CD8-positive, alpha-beta memory T cell (primary cell): ENCODE results near the gene ALDH1L1. TPM values are rescaled to one million over a fixed set of nuclear protein-coding genes. Genes with fewer than 3 reads are reported as not detected.

ENCODE experiments used
- CTCF ChIA-PET: fragments of 350-600 bp; sonication (Branson Sonifier 250); formaldehyde crosslinking; loops from one replicate; lab custom pipeline; 2021; ENCODE audit warnings: antibody characterized with exemption; lab: Charles Lee
- POLR2A ChIA-PET: fragments of 350-600 bp; sonication (Branson Sonifier 250); formaldehyde crosslinking; loops from one replicate; lab custom pipeline; 2021; ENCODE audit warnings: antibody characterized with exemption; lab: Charles Lee
- DNase-seq, 5 donors: peaks; one replicate each; pipeline versions ENCODE4 v3.0.0 to v3.0.0-alpha.2; 2020 to 2022; ENCODE audit warnings: mixed read lengths in 1 of 5
- H3K27ac ChIP-seq: one replicate; pipeline ENCODE4 v1.7.0; 2013; ENCODE audit warnings: low read depth, mild to moderate bottlenecking, low read length, moderate library complexity
- H3K27me3 ChIP-seq: 2 replicates; pipeline ENCODE4 v1.7.0; 2013; ENCODE audit warnings: low read length, mild to moderate bottlenecking; ENCODE audit not compliant: insufficient read depth, poor library complexity, severe bottlenecking
- H3K36me3 ChIP-seq: 2 replicates; pipeline ENCODE4 v1.7.0; 2013; ENCODE audit warnings: mild to moderate bottlenecking, low read length, moderate library complexity; ENCODE audit not compliant: insufficient read depth
- H3K4me1 ChIP-seq: 2 replicates; pipeline ENCODE4 v1.7.0; 2013; ENCODE audit warnings: mild to moderate bottlenecking, low read length, moderate library complexity; ENCODE audit not compliant: insufficient read depth
- H3K4me3 ChIP-seq: 2 replicates; pipeline ENCODE4 v1.7.0; 2013; ENCODE audit warnings: mild to moderate bottlenecking, low read length
- H3K9me3 ChIP-seq: 2 replicates; pipeline ENCODE4 v1.7.0; 2013; ENCODE audit warnings: mild to moderate bottlenecking, low read length
- H3K27ac Mint-ChIP-seq, 8 donors: one replicate each; pipeline ENCODE4 v1.8.0; 2020 to 2021; ENCODE audit warnings: mixed read lengths in 8 of 8, mild to moderate bottlenecking in 6 of 8, inconsistent platforms in 3 of 8, moderate library complexity in 3 of 8
- H3K27me3 Mint-ChIP-seq, 2 donors: one replicate each; pipeline ENCODE4 v1.8.0; 2020 to 2021; ENCODE audit warnings: mixed read lengths in 2 of 2, mild to moderate bottlenecking in 1 of 2, moderate library complexity in 1 of 2
- H3K36me3 Mint-ChIP-seq, 3 donors: one replicate each; pipeline ENCODE4 v1.8.0; 2020 to 2021; ENCODE audit warnings: mixed read lengths in 3 of 3, inconsistent platforms in 1 of 3, mild to moderate bottlenecking in 1 of 3
- H3K4me1 Mint-ChIP-seq, 3 donors: one replicate each; pipeline ENCODE4 v1.8.0; 2020 to 2021; ENCODE audit warnings: mixed read lengths in 3 of 3, inconsistent platforms in 1 of 3, mild to moderate bottlenecking in 1 of 3
- H3K4me3 Mint-ChIP-seq, 7 donors: one replicate each; pipeline ENCODE4 v1.8.0; 2020 to 2021; ENCODE audit warnings: mixed read lengths in 7 of 7, mild to moderate bottlenecking in 6 of 7, moderate library complexity in 4 of 7, inconsistent platforms in 2 of 7
- H3K9me3 Mint-ChIP-seq, 5 donors: one replicate each; pipeline ENCODE4 v1.8.0; 2020 to 2022; ENCODE audit warnings: mixed read lengths in 5 of 5, mild to moderate bottlenecking in 3 of 5, moderate library complexity in 2 of 5, inconsistent platforms in 1 of 5
- polyA plus RNA-seq: library from polyadenylated mRNA; unstranded; fragments of 300-500 nt; fragmentation: Illumina TruSeq; gene quantifications from one replicate; pipeline ENCODE4 v1.2.3, GENCODE V29; 2021
- total RNA-seq, 2 experiments: library from RNA; stranded (reverse); gene quantifications; one replicate each; pipeline ENCODE4 v1.2.3, GENCODE V29; 2021

ALDH1L1 gene
- total and polyA plus RNA-seq, 3 experiments from 2014 or later, result not detected

DNA sequence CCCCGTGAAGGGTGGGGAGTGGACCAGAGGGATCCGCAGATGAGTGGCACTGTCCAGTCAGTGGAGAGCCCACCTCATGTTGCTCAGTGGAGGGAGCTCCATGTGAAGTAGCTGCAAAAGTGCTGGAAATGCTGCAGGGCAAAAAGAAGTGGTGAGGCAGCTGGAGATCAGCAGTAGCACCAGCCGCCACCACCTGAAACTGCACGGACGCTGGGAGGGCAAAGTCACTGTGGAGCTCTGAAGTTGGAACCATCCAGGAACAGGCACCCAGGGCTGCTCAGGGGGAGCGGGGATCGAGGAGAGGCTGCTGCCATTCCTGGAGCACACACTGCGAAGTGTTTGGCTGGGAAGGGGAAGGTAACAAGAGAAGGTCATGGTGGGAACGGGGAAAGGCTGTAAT lies 6.4 kb upstream of the ALDH1L1 start:
- Histone ChIP-seq H3K4me3 (no peak overlapping the region), H3K4me1 (no peaks in the 10 kb centered on the region), H3K27me3 (no peaks in the 10 kb centered on the region), H3K36me3 (no peaks in the 10 kb centered on the region), H3K27ac (no peak overlapping the region), H3K9me3 (no peaks in the 10 kb centered on the region)
- DNase-seq, result no peak
- CTCF ChIA-PET, result no interaction called here
- no peaks in the 10 kb centered on the region for H3K4me1 Mint-ChIP-seq
- no peak overlapping the region for H3K27ac Mint-ChIP-seq
- no peak overlapping the region for H3K4me3 Mint-ChIP-seq
- peaks cover 5 to 25% of the 10 kb centered on the region in 2 donors for H3K27me3 Mint-ChIP-seq
- no peaks in the 10 kb centered on the region for H3K36me3 Mint-ChIP-seq
- H3K9me3 Mint-ChIP-seq, result no peaks in the 10 kb centered on the region
- POLR2A ChIA-PET, result no interaction called here

DNA sequence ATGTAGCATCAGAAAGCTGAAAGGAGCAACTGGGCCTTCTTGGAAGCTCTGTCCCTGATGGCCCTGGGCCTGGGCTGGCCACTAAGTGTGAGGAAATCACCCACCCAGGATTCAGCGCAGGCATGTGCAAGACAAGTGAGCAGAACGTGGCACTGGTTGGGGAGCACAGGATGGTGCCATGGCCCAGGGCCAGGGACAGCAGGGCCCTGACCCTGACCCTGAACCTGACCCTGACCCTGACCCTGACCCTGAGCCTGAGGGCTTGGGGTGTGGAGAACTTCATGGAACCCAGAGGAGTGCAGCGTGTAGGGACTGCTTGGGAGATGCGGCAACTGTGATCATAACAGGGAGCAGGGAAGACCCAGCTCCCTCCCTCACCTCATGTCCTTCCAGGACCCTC lies 5.9 kb upstream of the ALDH1L1 start:
- H3K9me3 Mint-ChIP-seq, result peaks cover 0 to 1% (median 0%) of the 10 kb centered on the region in 5 donors
- H3K36me3 Mint-ChIP-seq, result no peaks in the 10 kb centered on the region
- Histone ChIP-seq H3K4me1 (no peaks in the 10 kb centered on the region), H3K4me3 (no peak overlapping the region), H3K36me3 (no peaks in the 10 kb centered on the region), H3K9me3 (no peaks in the 10 kb centered on the region), H3K27me3 (no peaks in the 10 kb centered on the region), H3K27ac (no peak overlapping the region)
- H3K27ac Mint-ChIP-seq, result no peak overlapping the region
- ChIA-PET POLR2A (no interaction called here), CTCF (no interaction called here)
- peaks cover 8 to 30% of the 10 kb centered on the region in 2 donors for H3K27me3 Mint-ChIP-seq
- DNase-seq, result no peak
- no peak overlapping the region for H3K4me3 Mint-ChIP-seq
- H3K4me1 Mint-ChIP-seq, result peaks cover 0 to 4% (median 1%) of the 10 kb centered on the region in 3 donors

DNA sequence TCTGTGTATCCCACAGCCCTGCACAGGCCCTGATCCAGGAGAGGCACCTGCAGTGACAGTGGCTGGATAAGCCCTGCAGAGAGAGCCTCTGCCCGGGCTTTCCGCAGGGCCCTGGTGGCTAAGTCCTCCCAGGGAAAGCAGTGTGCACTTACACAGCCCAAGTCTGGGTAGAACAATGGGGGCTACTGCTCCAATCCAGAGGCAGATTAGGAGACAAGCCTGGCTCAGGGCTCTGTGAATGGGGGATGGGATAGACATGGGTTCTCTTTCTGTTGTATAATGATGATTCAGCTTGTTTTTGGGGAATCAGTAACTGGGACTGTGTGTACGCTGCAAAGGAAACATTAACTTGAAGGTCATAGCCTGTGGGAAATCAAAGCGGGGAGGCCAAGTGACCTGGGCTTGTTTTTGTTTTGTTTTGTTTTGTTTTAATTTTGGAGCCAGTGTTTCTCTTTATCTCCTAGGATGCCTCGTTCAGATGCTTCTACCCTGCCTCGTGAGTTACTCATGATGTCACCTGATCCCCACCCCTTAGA lies 4.1 kb upstream of the ALDH1L1 start:
- Mint-ChIP-seq H3K27ac (no peak overlapping the region), H3K36me3 (no peaks in the 10 kb centered on the region), H3K9me3 (peaks cover 0 to 3% (median 0%) of the 10 kb centered on the region in 5 donors), H3K4me3 (no peak overlapping the region), H3K4me1 (peaks cover 0 to 12% (median 2%) of the 10 kb centered on the region in 3 donors), H3K27me3 (peaks cover 13 to 35% of the 10 kb centered on the region in 2 donors)
- POLR2A ChIA-PET, result no interaction called here
- Histone ChIP-seq H3K27ac (no peak overlapping the region), H3K27me3 (no peaks in the 10 kb centered on the region), H3K36me3 (no peaks in the 10 kb centered on the region), H3K4me1 (no peaks in the 10 kb centered on the region), H3K4me3 (no peak overlapping the region), H3K9me3 (no peaks in the 10 kb centered on the region)
- DNase-seq, result no peak
- CTCF ChIA-PET, result no interaction called here

GRCh38 chr3:126181398-126181725 lies 976 bp upstream of the ALDH1L1 start:
- Histone ChIP-seq H3K36me3 (no peaks in the 10 kb centered on the region), H3K27me3 (no peaks in the 10 kb centered on the region), H3K4me1 (no peaks in the 10 kb centered on the region), H3K9me3 (no peaks in the 10 kb centered on the region), H3K4me3 (no peak overlapping the region), H3K27ac (no peak overlapping the region)
- Mint-ChIP-seq H3K4me3 (peak overlapping the region in 1 of 7 donors; percentile 57), H3K27ac (peak overlapping the region in 1 of 8 donors; percentile 16), H3K36me3 (no peaks in the 10 kb centered on the region), H3K9me3 (peaks cover 0 to 3% (median 0%) of the 10 kb centered on the region in 5 donors), H3K27me3 (peaks cover 14 to 34% of the 10 kb centered on the region in 2 donors), H3K4me1 (peaks cover 0 to 12% (median 2%) of the 10 kb centered on the region in 3 donors)
- no peak for DNase-seq
- POLR2A ChIA-PET, result no interaction called here
- CTCF ChIA-PET, result no interaction called here

DNA sequence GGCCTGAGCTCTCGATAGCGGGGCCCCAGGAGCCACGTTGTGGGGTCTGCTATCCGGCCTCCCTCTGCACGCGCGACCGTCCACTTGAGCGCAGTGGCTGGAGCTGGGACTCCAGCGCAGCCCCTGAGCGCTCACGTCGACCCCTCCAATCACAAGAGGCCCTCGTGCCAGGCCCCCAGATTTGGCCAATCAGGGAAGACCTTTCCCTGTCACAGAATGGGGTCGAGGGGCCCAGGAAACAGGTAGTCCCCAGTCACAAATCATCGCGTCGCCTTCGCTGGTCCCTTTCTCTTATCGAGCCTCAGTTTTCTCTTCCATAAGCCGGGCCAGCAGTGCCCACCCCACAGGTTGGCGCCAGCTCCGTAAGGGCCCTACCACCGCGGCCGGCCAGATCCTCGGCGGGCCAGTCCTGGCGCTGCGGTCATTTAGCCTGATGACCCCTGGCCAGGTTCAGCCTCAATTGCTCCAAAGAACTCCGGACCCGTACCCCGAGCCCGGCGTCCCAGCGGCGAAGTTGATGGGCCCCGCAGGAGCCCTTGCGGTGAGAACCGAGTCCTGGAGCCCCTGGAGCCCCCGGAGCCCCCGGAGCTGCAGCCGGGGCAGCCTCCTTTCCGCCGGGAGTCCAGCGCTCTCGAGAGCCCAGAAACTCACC lies 435 bp downstream of the ALDH1L1 start:
- no peaks in the 10 kb centered on the region for H3K36me3 Mint-ChIP-seq

GRCh38 chr3:126170073-126170777 lies 10.2 kb downstream of the ALDH1L1 start:
- no peaks in the 10 kb centered on the region for H3K4me1 ChIP-seq
- H3K4me3 Mint-ChIP-seq, result no peak overlapping the region
- H3K9me3 ChIP-seq, result no peaks in the 10 kb centered on the region
- no peaks in the 10 kb centered on the region for H3K27me3 ChIP-seq
- no peaks in the 10 kb centered on the region for H3K36me3 ChIP-seq
- no peaks in the 10 kb centered on the region for H3K36me3 Mint-ChIP-seq
- peaks cover 0 to 3% (median 0%) of the 10 kb centered on the region in 5 donors for H3K9me3 Mint-ChIP-seq
- no peak for DNase-seq
- H3K4me1 Mint-ChIP-seq, result no peaks in the 10 kb centered on the region
- POLR2A ChIA-PET, result no interaction called here
- H3K27ac ChIP-seq, result no peak overlapping the region
- H3K27me3 Mint-ChIP-seq, result peaks cover 24 to 51% of the 10 kb centered on the region in 2 donors
- H3K4me3 ChIP-seq, result no peak overlapping the region
- CTCF ChIA-PET, result no interaction called here
- H3K27ac Mint-ChIP-seq, result no peak overlapping the region

More for the DNA sequence above, 435 bp downstream of the ALDH1L1 start:
- ChIA-PET CTCF (no interaction called here), POLR2A (no interaction called here)
- no peak for DNase-seq
- Histone ChIP-seq H3K9me3 (no peaks in the 10 kb centered on the region), H3K27ac (no peak overlapping the region), H3K27me3 (no peaks in the 10 kb centered on the region), H3K4me3 (no peak overlapping the region), H3K36me3 (no peaks in the 10 kb centered on the region), H3K4me1 (no peaks in the 10 kb centered on the region)
- Mint-ChIP-seq H3K9me3 (peaks cover 0 to 3% (median 0%) of the 10 kb centered on the region in 5 donors), H3K27me3 (peaks cover 14 to 40% of the 10 kb centered on the region in 2 donors), H3K4me1 (peaks cover 0 to 12% (median 2%) of the 10 kb centered on the region in 3 donors), H3K4me3 (peak overlapping the region in 1 of 7 donors; percentile 65), H3K27ac (no peak overlapping the region)

DNA sequence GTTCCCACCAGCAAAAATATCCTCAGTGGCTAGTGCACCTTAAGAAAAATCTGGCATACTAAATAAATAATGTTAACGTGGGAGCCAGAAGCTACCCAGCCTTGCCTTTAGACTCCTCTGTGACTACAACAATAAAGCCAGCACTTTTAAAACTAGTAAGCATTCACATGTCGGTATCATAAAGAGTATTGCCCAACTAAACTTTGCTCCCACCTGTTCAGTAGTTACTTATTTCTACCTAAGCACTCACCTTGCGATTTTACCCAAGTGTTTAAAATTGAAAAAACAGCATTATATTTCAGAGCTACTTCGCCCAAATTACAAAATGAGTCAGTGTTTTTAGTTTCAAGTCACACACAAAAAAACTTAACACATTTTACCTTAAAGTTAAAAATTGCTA lies 12.8 kb downstream of the ALDH1L1 start:
- Mint-ChIP-seq H3K9me3 (peaks cover 0 to 4% (median 0%) of the 10 kb centered on the region in 5 donors), H3K27me3 (peaks cover 22 to 37% of the 10 kb centered on the region in 2 donors), H3K27ac (no peak overlapping the region), H3K4me1 (no peaks in the 10 kb centered on the region), H3K4me3 (no peak overlapping the region), H3K36me3 (no peaks in the 10 kb centered on the region)
- no peak for DNase-seq
- no peaks in the 10 kb centered on the region for H3K27me3 ChIP-seq
- POLR2A ChIA-PET, result no interaction called here
- H3K36me3 ChIP-seq, result no peaks in the 10 kb centered on the region
- H3K4me3 ChIP-seq, result no peak overlapping the region
- no peaks in the 10 kb centered on the region for H3K9me3 ChIP-seq
- CTCF ChIA-PET, result no interaction called here
- H3K27ac ChIP-seq, result no peak overlapping the region
- no peaks in the 10 kb centered on the region for H3K4me1 ChIP-seq

GRCh38 chr3:126166009-126166408 lies 14.4 kb downstream of the ALDH1L1 start:
- ChIA-PET POLR2A (no interaction called here), CTCF (no interaction called here)
- Histone ChIP-seq H3K27ac (no peak overlapping the region), H3K9me3 (no peaks in the 10 kb centered on the region), H3K4me1 (no peaks in the 10 kb centered on the region), H3K27me3 (no peaks in the 10 kb centered on the region), H3K36me3 (no peaks in the 10 kb centered on the region), H3K4me3 (no peak overlapping the region)
- peaks cover 0 to 3% (median 0%) of the 10 kb centered on the region in 5 donors for H3K9me3 Mint-ChIP-seq
- H3K36me3 Mint-ChIP-seq, result no peaks in the 10 kb centered on the region
- no peak overlapping the region for H3K27ac Mint-ChIP-seq
- no peak overlapping the region for H3K4me3 Mint-ChIP-seq
- peaks cover 16 to 27% of the 10 kb centered on the region in 2 donors for H3K27me3 Mint-ChIP-seq
- H3K4me1 Mint-ChIP-seq, result no peaks in the 10 kb centered on the region
- DNase-seq, result no peak
